Mesangial cell (primary cell): Measurements from ENCODE around the gene LHFPL2. TPM values are rescaled to one million over a fixed set of nuclear protein-coding genes. Genes with fewer than 3 reads are reported as not detected.

Experiments
- total RNA-seq: library from RNA; depleted of rRNA; stranded (reverse); fragments of >200 nt; gene quantifications from 2 replicates; pipeline ENCODE4 v1.2.3, GENCODE V29; 2015

Gene LHFPL2, protein sequence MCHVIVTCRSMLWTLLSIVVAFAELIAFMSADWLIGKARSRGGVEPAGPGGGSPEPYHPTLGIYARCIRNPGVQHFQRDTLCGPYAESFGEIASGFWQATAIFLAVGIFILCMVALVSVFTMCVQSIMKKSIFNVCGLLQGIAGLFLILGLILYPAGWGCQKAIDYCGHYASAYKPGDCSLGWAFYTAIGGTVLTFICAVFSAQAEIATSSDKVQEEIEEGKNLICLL
- 31.6 and 34.4 TPM in 2 replicates for total RNA-seq

DNA sequence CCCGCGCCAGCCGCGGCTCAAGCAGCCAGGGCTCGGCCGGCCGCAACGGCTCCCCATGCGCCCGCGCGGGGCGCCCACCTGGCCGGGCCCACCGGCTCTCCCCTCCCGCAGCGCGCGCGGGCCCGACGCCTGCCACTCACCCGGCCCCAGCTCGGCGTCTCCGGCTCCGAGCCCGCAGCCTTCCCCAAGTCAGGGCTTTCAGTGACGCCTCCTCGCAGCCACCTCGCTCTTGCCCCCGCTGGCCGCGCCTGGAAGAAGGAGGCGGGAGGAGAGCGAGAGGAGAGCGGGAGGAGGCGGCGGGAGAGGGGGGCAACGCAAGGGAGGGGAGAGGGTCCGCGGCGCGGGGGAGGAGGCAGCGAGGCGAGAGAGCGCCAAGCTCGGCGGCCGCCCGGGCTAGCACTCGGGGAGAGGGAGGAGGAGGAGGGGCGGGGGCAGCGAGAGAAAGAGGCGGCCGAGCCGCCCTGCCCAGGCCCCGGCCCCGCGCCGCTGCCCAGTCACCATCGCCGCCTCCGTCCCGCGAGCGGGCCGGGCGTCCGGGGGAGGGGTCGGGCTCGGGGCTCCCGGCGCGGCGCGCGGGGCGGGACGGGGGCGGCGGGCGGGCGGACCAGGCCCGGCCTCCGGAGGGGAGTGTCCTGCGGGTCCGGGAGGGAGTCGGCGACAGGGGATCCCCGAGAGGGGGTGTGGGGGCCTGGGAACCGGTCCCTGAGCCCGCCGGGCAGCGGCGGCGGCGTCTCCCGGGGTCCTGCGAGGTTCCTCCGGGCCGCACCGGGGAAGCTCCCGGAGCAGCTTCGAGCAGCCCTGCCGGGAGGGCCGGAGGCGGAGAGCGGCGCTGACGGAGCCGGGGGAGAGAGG lies at the start of gene LHFPL2:
Gene LHFPL2, minus strand, starts transcription at position 414 of the 852 bp plus-strand sequence. CDS start 138,559 bp downstream, outside the sequence.

